ENCODE measurements around the gene PAGR1.

DNA sequence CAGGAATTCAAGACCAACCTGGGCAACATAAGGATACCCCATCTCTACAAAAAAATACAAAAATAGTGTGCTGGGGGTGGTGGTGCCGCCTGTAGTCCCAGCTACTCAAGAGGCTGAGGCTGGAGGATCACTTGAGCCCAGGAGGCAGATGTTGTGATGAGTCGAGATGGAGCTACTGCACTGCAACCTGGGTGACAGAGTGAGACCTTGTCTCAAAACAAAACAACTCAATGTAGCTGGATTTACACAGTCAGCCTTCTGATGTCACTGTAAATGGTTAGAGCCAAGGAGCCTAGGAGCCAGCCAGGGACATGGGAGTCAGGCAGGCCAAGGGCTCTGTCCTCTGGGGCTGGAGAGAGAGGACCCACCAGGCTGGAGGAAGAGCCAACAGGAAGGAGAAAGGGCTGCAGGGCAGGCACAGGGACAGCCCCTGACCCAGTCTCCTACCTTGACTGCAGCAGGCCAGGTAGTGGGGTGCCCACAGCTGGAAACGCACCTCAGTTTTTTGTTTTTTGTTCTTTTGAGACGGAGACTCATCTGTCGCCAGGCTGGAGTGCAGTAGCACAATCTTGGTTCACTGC, 38.7 kb downstream of the PAGR1 start:
- no peak for TF ChIP-seq POLR2A (IDR thresholded peaks at IDR 0.05; ENCODE audit: low read length)
- no peak for TF ChIP-seq GATA1 (IDR thresholded peaks at IDR 0.05; ENCODE audit: low read depth, low read length)

Measured in erythroblast (primary cell).